Ishikawa (cell line): ENCODE data around the gene SRBD1.

Experiments
- CEBPB ChIP-seq: IDR thresholded peaks from 2 replicates; pipeline ENCODE4 v1.6.1; 2012
- CREB1 ChIP-seq: IDR thresholded peaks from 2 replicates; pipeline ENCODE4 v1.6.1; 2012; ENCODE audit warnings: low read depth
- EGR1 ChIP-seq: IDR thresholded peaks from 2 replicates; pipeline ENCODE4 v1.6.1; 2012
- EP300 ChIP-seq: IDR thresholded peaks from 2 replicates; pipeline ENCODE4 v1.6.1; 2012; ENCODE audit warnings: borderline replicate concordance
- FOXM1 ChIP-seq: IDR thresholded peaks from 2 replicates; pipeline ENCODE4 v1.6.1; 2012; ENCODE audit warnings: low read depth, borderline replicate concordance
- NFIC ChIP-seq: IDR thresholded peaks from 2 replicates; pipeline ENCODE4 v1.6.1; 2012
- RAD21 ChIP-seq: IDR thresholded peaks from 2 replicates; pipeline ENCODE4 v1.6.1; 2012; ENCODE audit warnings: low read depth
- TAF1 ChIP-seq: IDR thresholded peaks from 2 replicates; pipeline ENCODE4 v1.6.1; 2012; ENCODE audit warnings: low read depth, mild to moderate bottlenecking
- TCF12 ChIP-seq: IDR thresholded peaks from 2 replicates; pipeline ENCODE4 v1.6.1; 2012; ENCODE audit warnings: low read depth
- TEAD4 ChIP-seq: IDR thresholded peaks from 2 replicates; pipeline ENCODE4 v1.6.1; 2012
- YY1 ChIP-seq: IDR thresholded peaks from 2 replicates; pipeline ENCODE4 v1.6.1; 2012; ENCODE audit warnings: low read depth
- ZBTB7A ChIP-seq: IDR thresholded peaks from 2 replicates; pipeline ENCODE4 v1.6.1; 2012; ENCODE audit warnings: low read depth
- TF ChIP-seq, protein P1 (sequence below): IDR thresholded peaks from 2 replicates; pipeline ENCODE4 v1.6.1; 2012
- TF ChIP-seq, protein P2 (sequence below): IDR thresholded peaks from 2 replicates; pipeline ENCODE4 v1.6.1; 2012
- TF ChIP-seq, protein P3 (sequence below): IDR thresholded peaks from 2 replicates; pipeline ENCODE4 v1.6.1; 2012; ENCODE audit warnings: low read depth, mild to moderate bottlenecking

SRBD1 gene

DNA sequence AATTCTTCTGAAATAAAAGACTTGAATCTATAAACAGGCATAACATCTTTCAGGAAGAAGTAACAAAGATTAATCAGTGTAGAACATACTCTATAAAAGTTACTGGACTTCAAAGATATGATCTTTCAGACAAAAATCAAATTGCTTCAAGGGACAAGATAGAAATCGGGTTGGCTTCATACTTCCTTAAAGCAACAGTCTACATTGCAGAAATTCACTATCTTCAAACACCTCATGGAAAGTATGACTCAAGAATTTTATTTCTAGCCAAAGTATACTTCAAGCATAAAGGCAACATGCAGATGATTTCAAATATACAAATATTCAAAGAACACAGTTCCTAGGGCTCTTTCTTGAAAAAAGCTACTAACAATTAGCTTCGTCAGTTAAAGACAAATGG is 240.7 kb downstream of the SRBD1 start:
- no peak for TF ChIP-seq NFIC
- no peak for TF ChIP-seq TCF12
- TF ChIP-seq, protein P1, sequence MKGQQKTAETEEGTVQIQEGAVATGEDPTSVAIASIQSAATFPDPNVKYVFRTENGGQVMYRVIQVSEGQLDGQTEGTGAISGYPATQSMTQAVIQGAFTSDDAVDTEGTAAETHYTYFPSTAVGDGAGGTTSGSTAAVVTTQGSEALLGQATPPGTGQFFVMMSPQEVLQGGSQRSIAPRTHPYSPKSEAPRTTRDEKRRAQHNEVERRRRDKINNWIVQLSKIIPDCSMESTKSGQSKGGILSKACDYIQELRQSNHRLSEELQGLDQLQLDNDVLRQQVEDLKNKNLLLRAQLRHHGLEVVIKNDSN = no peak
- TF ChIP-seq, protein P2, sequence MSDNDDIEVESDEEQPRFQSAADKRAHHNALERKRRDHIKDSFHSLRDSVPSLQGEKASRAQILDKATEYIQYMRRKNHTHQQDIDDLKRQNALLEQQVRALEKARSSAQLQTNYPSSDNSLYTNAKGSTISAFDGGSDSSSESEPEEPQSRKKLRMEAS = no peak
- TF ChIP-seq, protein P3, sequence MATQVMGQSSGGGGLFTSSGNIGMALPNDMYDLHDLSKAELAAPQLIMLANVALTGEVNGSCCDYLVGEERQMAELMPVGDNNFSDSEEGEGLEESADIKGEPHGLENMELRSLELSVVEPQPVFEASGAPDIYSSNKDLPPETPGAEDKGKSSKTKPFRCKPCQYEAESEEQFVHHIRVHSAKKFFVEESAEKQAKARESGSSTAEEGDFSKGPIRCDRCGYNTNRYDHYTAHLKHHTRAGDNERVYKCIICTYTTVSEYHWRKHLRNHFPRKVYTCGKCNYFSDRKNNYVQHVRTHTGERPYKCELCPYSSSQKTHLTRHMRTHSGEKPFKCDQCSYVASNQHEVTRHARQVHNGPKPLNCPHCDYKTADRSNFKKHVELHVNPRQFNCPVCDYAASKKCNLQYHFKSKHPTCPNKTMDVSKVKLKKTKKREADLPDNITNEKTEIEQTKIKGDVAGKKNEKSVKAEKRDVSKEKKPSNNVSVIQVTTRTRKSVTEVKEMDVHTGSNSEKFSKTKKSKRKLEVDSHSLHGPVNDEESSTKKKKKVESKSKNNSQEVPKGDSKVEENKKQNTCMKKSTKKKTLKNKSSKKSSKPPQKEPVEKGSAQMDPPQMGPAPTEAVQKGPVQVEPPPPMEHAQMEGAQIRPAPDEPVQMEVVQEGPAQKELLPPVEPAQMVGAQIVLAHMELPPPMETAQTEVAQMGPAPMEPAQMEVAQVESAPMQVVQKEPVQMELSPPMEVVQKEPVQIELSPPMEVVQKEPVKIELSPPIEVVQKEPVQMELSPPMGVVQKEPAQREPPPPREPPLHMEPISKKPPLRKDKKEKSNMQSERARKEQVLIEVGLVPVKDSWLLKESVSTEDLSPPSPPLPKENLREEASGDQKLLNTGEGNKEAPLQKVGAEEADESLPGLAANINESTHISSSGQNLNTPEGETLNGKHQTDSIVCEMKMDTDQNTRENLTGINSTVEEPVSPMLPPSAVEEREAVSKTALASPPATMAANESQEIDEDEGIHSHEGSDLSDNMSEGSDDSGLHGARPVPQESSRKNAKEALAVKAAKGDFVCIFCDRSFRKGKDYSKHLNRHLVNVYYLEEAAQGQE = no peak

DNA sequence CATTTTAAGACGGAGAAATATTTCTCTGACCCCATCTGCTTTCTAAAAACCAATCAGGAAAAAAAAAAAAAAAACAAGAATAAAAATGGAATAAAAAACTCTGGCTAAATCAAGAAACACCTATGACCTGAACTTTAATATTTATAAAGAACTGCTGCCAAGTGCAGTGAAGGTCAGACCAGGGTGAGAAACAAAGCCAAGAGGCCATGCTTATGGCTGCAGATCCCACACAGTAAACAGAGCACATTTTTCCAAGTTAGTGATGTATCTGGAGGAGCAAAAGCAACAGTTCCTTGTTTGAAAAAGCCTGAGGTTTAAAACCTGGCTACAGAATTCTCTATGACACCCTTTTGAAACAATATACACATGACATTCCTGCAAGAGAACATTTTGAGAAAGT is 242.3 kb downstream of the SRBD1 start:
- TF ChIP-seq FOXM1 = no peak
- no peak for TF ChIP-seq CEBPB
- no peak for TF ChIP-seq EGR1
- TF ChIP-seq YY1 = no peak
- no peak for TF ChIP-seq EP300
- TF ChIP-seq ZBTB7A = no peak
- TF ChIP-seq, protein P1 = no peak
- TF ChIP-seq CREB1 = no peak
- TF ChIP-seq, protein P3 = no peak
- TF ChIP-seq, protein P2 = no peak
- TF ChIP-seq TAF1 = no peak
- no peak for TF ChIP-seq TEAD4
- no peak for TF ChIP-seq RAD21
- no peak for TF ChIP-seq NFIC
- no peak for TF ChIP-seq TCF12

DNA sequence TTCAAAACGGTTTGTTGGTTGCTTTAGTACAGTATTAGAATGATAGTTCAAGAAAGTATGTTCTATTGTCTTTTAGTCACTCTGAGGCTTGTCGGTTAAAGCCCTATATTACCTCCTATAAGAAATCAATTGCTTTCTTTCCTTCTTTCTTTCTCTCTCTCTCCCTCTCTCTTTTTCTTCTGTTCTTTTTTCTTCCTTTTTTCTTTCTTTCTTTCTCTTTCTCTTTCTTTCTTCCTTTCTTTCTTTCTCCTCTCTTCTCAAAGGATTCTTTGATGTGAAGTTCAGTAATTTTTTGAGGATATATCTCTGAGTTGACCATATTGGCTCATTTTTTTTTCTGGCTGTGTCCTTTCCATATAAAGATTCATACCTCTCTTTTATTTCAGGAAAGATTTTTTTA is 249.4 kb downstream of the SRBD1 start:
- TF ChIP-seq, protein P1 = no peak
- no peak for TF ChIP-seq TCF12
- TF ChIP-seq FOXM1 = no peak
- TF ChIP-seq ZBTB7A = no peak
- no peak for TF ChIP-seq EP300
- TF ChIP-seq, protein P3 = no peak
- TF ChIP-seq, protein P2 = no peak
- no peak for TF ChIP-seq TEAD4
- no peak for TF ChIP-seq RAD21
- TF ChIP-seq CREB1 = no peak
- no peak for TF ChIP-seq NFIC
- TF ChIP-seq TAF1 = no peak
- no peak for TF ChIP-seq CEBPB

DNA sequence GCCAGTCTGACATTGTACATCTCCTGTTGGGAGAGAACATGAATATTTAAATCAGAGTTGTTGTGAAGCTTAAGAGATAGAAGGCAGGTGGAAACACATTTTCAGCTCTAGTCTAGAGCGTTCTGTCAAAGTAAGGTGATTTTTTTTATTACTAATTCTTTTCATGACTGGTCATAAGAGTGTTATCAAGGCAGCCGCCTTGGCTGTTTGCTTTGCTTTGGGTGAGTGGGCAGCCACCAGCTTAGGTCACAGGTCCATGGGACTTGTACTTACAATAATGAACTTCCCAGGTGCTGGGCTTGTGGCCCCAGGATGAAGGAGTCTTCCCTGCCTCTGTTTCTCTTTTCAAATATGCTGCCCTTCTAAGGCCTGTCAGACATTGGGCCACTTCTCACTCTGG is 256.3 kb downstream of the SRBD1 start:
- no peak for TF ChIP-seq ZBTB7A
- TF ChIP-seq, protein P3 = no peak
- TF ChIP-seq, protein P1 = no peak
- TF ChIP-seq EGR1 = no peak
- no peak for TF ChIP-seq TEAD4
- TF ChIP-seq YY1 = no peak
- TF ChIP-seq TAF1 = no peak
- no peak for TF ChIP-seq TCF12
- TF ChIP-seq EP300 = no peak
- no peak for TF ChIP-seq FOXM1
- no peak for TF ChIP-seq RAD21
- TF ChIP-seq CEBPB = no peak
- TF ChIP-seq NFIC = no peak
- no peak for TF ChIP-seq CREB1
- TF ChIP-seq, protein P2 = no peak
